HepG2 (cell line): ENCODE results near the gene HELZ. TPM values are rescaled to one million over a fixed set of nuclear protein-coding genes. Genes with fewer than 3 reads are reported as not detected.

ENCODE experiments used
- ARID4A ChIP-seq: sonication (generic); formaldehyde crosslinking; IDR thresholded peaks from 2 replicates; pipeline ENCODE4 v1.5.0; 2020; ENCODE audit warnings: mild to moderate bottlenecking, missing genetic modification reagents, borderline replicate concordance
- GABPB1 ChIP-seq: IDR thresholded peaks from 2 replicates; pipeline ENCODE4 v1.6.1; 2016; ENCODE audit warnings: mild to moderate bottlenecking, missing genetic modification reagents, moderate library complexity, missing compliant biosample characterization
- GPBP1L1 ChIP-seq: sonication (generic); formaldehyde crosslinking; IDR thresholded peaks from 2 replicates; pipeline ENCODE4 v1.5.0; 2020; ENCODE audit warnings: mild to moderate bottlenecking, missing genetic modification reagents
- HNRNPLL ChIP-seq: fragments of 200-400 bp; formaldehyde crosslinking; IDR thresholded peaks from 2 replicates; pipeline ENCODE4 v1.6.1; 2017; ENCODE audit warnings: mild to moderate bottlenecking, low read depth, low read length; ENCODE audit not compliant: poor library complexity, severe bottlenecking
- JUN ChIP-seq: sonication (generic); formaldehyde crosslinking; IDR thresholded peaks from 2 replicates; pipeline ENCODE4 v1.4.0; 2020; ENCODE audit warnings: mild to moderate bottlenecking, missing genetic modification reagents
- KLF9 ChIP-seq: IDR thresholded peaks from 2 replicates; pipeline ENCODE4 v1.6.1; 2016; ENCODE audit warnings: low read depth
- RBM39 ChIP-seq: fragments of 200-400 bp; formaldehyde crosslinking; IDR thresholded peaks from one replicate; pipeline ENCODE4 v1.6.1; 2018; ENCODE audit warnings: antibody characterized with exemption, mild to moderate bottlenecking, low read depth, low read length; ENCODE audit not compliant: poor library complexity, severe bottlenecking
- REXO4 ChIP-seq: sonication (generic); formaldehyde crosslinking; IDR thresholded peaks from 2 replicates; pipeline ENCODE4 v1.8.0; 2022; ENCODE audit warnings: missing genetic modification reagents, mild to moderate bottlenecking, borderline replicate concordance
- TEAD3 ChIP-seq: optimal IDR thresholded peaks from 2 replicates; pipeline ENCODE3; 2016; ENCODE audit warnings: borderline replicate concordance
- THAP9 ChIP-seq: sonication (generic); formaldehyde crosslinking; IDR thresholded peaks from 2 replicates; pipeline ENCODE4; 2020; ENCODE audit warnings: missing genetic modification reagents, mild to moderate bottlenecking, borderline replicate concordance
- ZBTB20 ChIP-seq: sonication (generic); formaldehyde crosslinking; IDR thresholded peaks from 2 replicates; pipeline ENCODE4 v1.8.1; 2023; ENCODE audit warnings: missing genetic modification reagents, low read depth, mild to moderate bottlenecking, borderline replicate concordance
- ZMAT5 ChIP-seq: sonication (generic); formaldehyde crosslinking; IDR thresholded peaks from 2 replicates; pipeline ENCODE4 v1.5.0; 2020; ENCODE audit warnings: mild to moderate bottlenecking, low read depth, missing genetic modification reagents, borderline replicate concordance
- ZNF207 ChIP-seq: fragments of 450-650 bp; IDR thresholded peaks from 2 replicates; pipeline ENCODE4 v1.6.1; 2016; ENCODE audit warnings: antibody characterized with exemption, borderline replicate concordance
- ZNF335 ChIP-seq: sonication (generic); formaldehyde crosslinking; IDR thresholded peaks from 2 replicates; pipeline ENCODE4 v1.4.0; 2020; ENCODE audit warnings: missing genetic modification reagents
- ZNF383 ChIP-seq: sonication (generic); formaldehyde crosslinking; IDR thresholded peaks from 2 replicates; pipeline ENCODE4 v1.4.0; 2020; ENCODE audit warnings: missing genetic modification reagents, mild to moderate bottlenecking, borderline replicate concordance
- polyA plus RNA-seq, 8 experiments: library from polyadenylated mRNA; depleted of rRNA in 3 of 8; stranded (reverse) in 7 of 8; unstranded in 1 of 8; fragments of >200 nt; fragmentation: Illumina TruSeq in 4 of 8; extraction: Trizol in 4 of 8; gene quantifications; 2 replicates each; pipeline versions ENCODE4 v1.2.1 to v1.2.3, GENCODE V29; 2011 to 2016; ENCODE audit warnings: low read depth in 4 of 8, missing spikeins in 1 of 8, mixed read lengths in 1 of 8; ENCODE audit not compliant: insufficient read depth in 1 of 8
- total RNA-seq, 5 experiments: library from RNA; depleted of rRNA; stranded (reverse); fragments of >200 nt; fragmentation: Illumina TruSeq; extraction: Trizol; gene quantifications; 2 replicates each; pipeline ENCODE4 v1.2.3, GENCODE V29; 2016; ENCODE audit warnings: low read depth in 1 of 5

HELZ gene
- total and polyA plus RNA-seq, 2 of the 13 experiments (the other 11 are each of a cell fraction or from before 2014, with no cell fraction given) = 35.3 to 52.4 TPM

GRCh38 chr17:67293251-67294203 lies 48.5 kb upstream of the HELZ start (continued):
- no peak for TF ChIP-seq ZMAT5 (CRISPR knock-in tag)
- no peak for TF ChIP-seq RBM39
- TF ChIP-seq HNRNPLL = peak; percentile 40
- TF ChIP-seq GPBP1L1 (CRISPR knock-in tag) = no peak
- TF ChIP-seq ZBTB20 = no peak
- peak; percentile 40 for TF ChIP-seq GABPB1 (CRISPR knock-in tag)
- peak; percentile 37; the same call in 1 of the 2 replicates for TF ChIP-seq KLF9 (CRISPR knock-in tag)
- TF ChIP-seq TEAD3 = peak; percentile 37
- TF ChIP-seq REXO4 (CRISPR knock-in tag) = no peak
- peak; percentile 71; the same call in 1 of the 2 replicates for TF ChIP-seq ZNF335
- no peak; the same call in 1 of the 2 replicates for TF ChIP-seq THAP9 (CRISPR knock-in tag)
- TF ChIP-seq ZNF207 = no peak
- TF ChIP-seq ARID4A (CRISPR knock-in tag) = no peak; the same call in 1 of the 2 replicates
- TF ChIP-seq ZNF383 (CRISPR knock-in tag) = no peak
- no peak for TF ChIP-seq JUN (CRISPR knock-in tag)
